K562 (cell line): Measurements from ENCODE around the gene PRKG1. TPM values are rescaled to one million over a fixed set of nuclear protein-coding genes. Genes with fewer than 3 reads are reported as not detected.
A peak's percentile ranks its signal among the peaks of the same experiment; 100 is the strongest.
"Not testable (repeated sequence)": the region's sequence is repeated elsewhere in the genome, so short reads cannot be mapped to it uniquely, and the experiment has no call there.

ENCODE experiments used
- ATAC-seq: fragments of 200-7000 bp; cut with Tn5 transposase; 3 replicates; pipeline ENCODE4 v1.9.1; 2020; ENCODE audit warnings: moderate library complexity
- BruUV-seq: library from RNA; stranded (reverse); fragments of 400-500 nt; replicated peaks from 2 replicates; lab custom pipeline; 2021; lab: Mats Ljungman, UMichigan
- CTCF ChIA-PET: fragments of 300-600 bp; formaldehyde crosslinking; extraction: SDS; loops from one replicate; lab custom pipeline; 2021; ENCODE audit warnings: low intra/inter-chr PET ratio; lab: Yijun Ruan, JAX
- POLR2A ChIA-PET: fragments of 300-600, 350-650 bp; sonication (Branson Sonifier 250); formaldehyde crosslinking; extraction: SDS; loops from one replicate; lab custom pipeline; 2021; ENCODE audit warnings: antibody characterized with exemption, inconsistent platforms; lab: Yijun Ruan, JAX
- DNase-seq, 4 experiments: peaks; one replicate each; pipeline versions ENCODE4 v3.0.0 to v3.0.0-alpha.2; 2011 to 2018; ENCODE audit warnings: low spot score in 3 of 4, mixed read lengths in 3 of 4; ENCODE audit errors: extremely low read depth in 1 of 4
- FAIRE-seq: peaks from 2 replicates; lab custom pipeline; 2011; peaks lifted over from hg19 to GRCh38; lab: Jason Lieb, UNC
- H2AFZ ChIP-seq: 2 replicates; pipeline ENCODE4 v1.6.0; 2011; ENCODE audit warnings: low read depth, low read length, control low read depth, inconsistent platforms
- H3K27ac ChIP-seq: fragments of 200-600 bp; 3 replicates; pipeline ENCODE4 v1.8.0; 2011; ENCODE audit warnings: low read depth, mild to moderate bottlenecking, control low read depth, inconsistent platforms, low read length, moderate library complexity, mixed read lengths; ENCODE audit errors: extremely low read depth
- H3K27me3 ChIP-seq, 2 experiments: fragments of 300-600 bp in 1 of 2; 2 replicates in 1 of 2; 3 replicates in 1 of 2; pipeline versions ENCODE4 v1.6.0 to v1.8.0; 2011; ENCODE audit warnings: inconsistent platforms in 2 of 2, low read length in 2 of 2, mild to moderate bottlenecking in 1 of 2, mixed read lengths in 1 of 2, moderate library complexity in 1 of 2; ENCODE audit not compliant: control insufficient read depth in 2 of 2, insufficient read depth in 2 of 2
- H3K36me3 ChIP-seq: fragments of 300-600 bp; 3 replicates; pipeline ENCODE4 v1.8.0; 2011; ENCODE audit warnings: mild to moderate bottlenecking, low read length, inconsistent platforms; ENCODE audit not compliant: control insufficient read depth, insufficient read depth
- H3K4me1 ChIP-seq, 2 experiments: fragments of 200-600 bp in 1 of 2; replicated peaks in 1 of 2; 2 replicates in 1 of 2; 3 replicates in 1 of 2; pipeline versions ENCODE4 v1.5.1 to v1.8.0; 2011; ENCODE audit warnings: inconsistent platforms in 2 of 2, low read length in 2 of 2, mild to moderate bottlenecking in 1 of 2, mixed read lengths in 1 of 2, moderate library complexity in 1 of 2; ENCODE audit not compliant: control insufficient read depth in 2 of 2, insufficient read depth in 2 of 2
- H3K4me2 ChIP-seq: 2 replicates; pipeline ENCODE4 v1.6.1; 2011; ENCODE audit warnings: low read length, control low read depth, inconsistent platforms, mixed read lengths; ENCODE audit not compliant: insufficient read depth
- H3K4me3 ChIP-seq: fragments of 200-600 bp; sonication (generic), shearing (Covaris generic); 2 replicates; pipeline ENCODE4 v1.5.1; 2016; ENCODE audit warnings: control low read depth, inconsistent platforms
- H3K79me2 ChIP-seq: fragments of 200-600 bp; 3 replicates; pipeline ENCODE4 v1.8.0; 2011; ENCODE audit warnings: low read length, inconsistent platforms; ENCODE audit not compliant: control insufficient read depth, insufficient read depth
- H3K9ac ChIP-seq, 2 experiments: 2 replicates each; pipeline versions ENCODE4 v1.6.0 to v1.6.1; 2011; ENCODE audit warnings: low read depth in 2 of 2, low read length in 2 of 2, control low read depth in 1 of 2, inconsistent platforms in 1 of 2, mild to moderate bottlenecking in 1 of 2, mixed read lengths in 1 of 2; ENCODE audit not compliant: insufficient read depth in 1 of 2
- H3K9me1 ChIP-seq: one replicate; pipeline ENCODE4 v1.6.0; 2011; ENCODE audit warnings: inconsistent platforms, mild to moderate bottlenecking, low read length, moderate library complexity; ENCODE audit not compliant: control insufficient read depth, insufficient read depth
- H3K9me3 ChIP-seq: replicated peaks from 2 replicates; pipeline ENCODE4 v1.5.1; 2011; ENCODE audit warnings: low read depth, low read length, inconsistent platforms; ENCODE audit not compliant: control insufficient read depth, insufficient read depth
- H4K20me1 ChIP-seq: replicated peaks from 2 replicates; pipeline ENCODE4 v1.6.1; 2011; ENCODE audit warnings: low read length, inconsistent platforms, mixed read lengths; ENCODE audit not compliant: control insufficient read depth, insufficient read depth
- EHMT2 ChIP-seq: fragments of 450-650 bp; IDR thresholded peaks from 2 replicates; pipeline ENCODE4 v1.6.1; 2018; ENCODE audit warnings: antibody characterized with exemption
- PCBP2 ChIP-seq: fragments of 200-400 bp; formaldehyde crosslinking; IDR thresholded peaks from 2 replicates; pipeline ENCODE4 v1.6.1; 2018; ENCODE audit warnings: low read length, low read depth, mild to moderate bottlenecking, moderate library complexity; ENCODE audit not compliant: poor library complexity, severe bottlenecking
- WGBS: fragments of 100-300 bp; shearing (Covaris generic); methylation state at CpG from one replicate; pipeline ENCODE4 v1.1.6; 2016; ENCODE audit warnings: low coverage, mixed read lengths; ENCODE audit not compliant: insufficient coverage; ENCODE audit errors: missing lambda C conversion rate; 5-methylcytosine and 5-hydroxymethylcytosine counted together
- in situ Hi-C: fragments of 300-500 bp; cut with MboI; formaldehyde crosslinking; loops from 4 replicates; pipeline ENCODE4 v1.15.0; 2018; ENCODE audit warnings: inconsistent platforms, mixed read lengths
- intact Hi-C: fragments of 100-400 bp; cut with micrococcal nuclease; formaldehyde crosslinking; loops from 2 replicates; pipeline ENCODE4 v1.14.2; 2022
- polyA plus RNA-seq, 8 experiments: library from polyadenylated mRNA; depleted of rRNA in 4 of 8; stranded (reverse) in 5 of 8; unstranded in 3 of 8; fragments of >200 nt; fragmentation: Nextera tagmentation in 2 of 8; fragmentation: Illumina TruSeq in 1 of 8; extraction: Ambion mirVana in 2 of 8; extraction: Trizol in 1 of 8; gene quantifications; 2 replicates each; pipeline versions ENCODE4 v1.2.1 to v1.2.3, GENCODE V29; 2011 to 2014; ENCODE audit warnings: inconsistent platforms in 1 of 8, missing spikeins in 1 of 8
- total RNA-seq, 7 experiments: library from RNA; depleted of rRNA in 6 of 7; stranded (reverse); fragments of >200 nt in 6 of 7; fragmentation: Illumina TruSeq in 2 of 7; extraction: Trizol in 2 of 7; gene quantifications; 2 replicates each; pipeline versions ENCODE4 v1.2.1 to v1.2.3, GENCODE V29; 2011 to 2021; ENCODE audit warnings: low replicate concordance in 1 of 7

PRKG1 gene
- total and polyA plus RNA-seq, 9 of the 15 experiments (the other 6 are each of a cell fraction or from before 2014, with no cell fraction given) = 0.22 TPM; not detected in 8

GRCh38 chr10:52247929-52248328 lies 1173.6 kb downstream of the PRKG1 start:
- intact Hi-C loops, H3K4me1 ChIP-seq, H3K4me3 ChIP-seq, H3K79me2 ChIP-seq, H3K9ac ChIP-seq, in situ Hi-C loops, BruUV-seq, H3K27me3 ChIP-seq, H3K4me2 ChIP-seq, H2AFZ ChIP-seq, H3K36me3 ChIP-seq, H3K9me3 ChIP-seq, H3K27ac ChIP-seq, CTCF ChIA-PET, H3K9me1 ChIP-seq, H4K20me1 ChIP-seq, DNase-seq, ATAC-seq, FAIRE-seq, POLR2A ChIA-PET: not testable (repeated sequence)
- 0% methylated on average over 7 of the region's 7 CpGs for WGBS

GRCh38 chr10:52248697-52249306 lies 1174.5 kb downstream of the PRKG1 start:
- no peaks in the 10 kb centered on the region for H3K4me1 ChIP-seq
- WGBS = 7% methylated on average over 2 of the region's 4 CpGs
- no TSS peak for BruUV-seq
- ChIA-PET POLR2A (no interaction called here), CTCF (no interaction called here)
- no peak overlapping the region for H3K4me3 ChIP-seq
- H3K9me3 ChIP-seq = 0 out of 2 replicates have a peak, but pooled peaks cover 2% of the 10 kb centered on the region
- H3K36me3 ChIP-seq = no peaks in the 10 kb centered on the region
- H3K9ac ChIP-seq = no peak overlapping the region
- TF ChIP-seq EHMT2 = no peak
- TF ChIP-seq PCBP2 = peak; percentile 70
- no peak for ATAC-seq
- H3K27me3 ChIP-seq = no peaks in the 10 kb centered on the region
- no peak overlapping the region for H3K27ac ChIP-seq
- no peak for FAIRE-seq
- in situ Hi-C loops (no loop called here), intact Hi-C loops (no loop called here)
- H2AFZ ChIP-seq = no peak overlapping the region
- no peaks in the 10 kb centered on the region for H4K20me1 ChIP-seq
- DNase-seq = no peak
- no peaks in the 10 kb centered on the region for H3K9me1 ChIP-seq
- H3K79me2 ChIP-seq = no peaks in the 10 kb centered on the region
- H3K4me2 ChIP-seq = no peak overlapping the region
